ENCODE measurements around the gene ZSWIM8.

- TF ChIP-seq, protein P1, sequence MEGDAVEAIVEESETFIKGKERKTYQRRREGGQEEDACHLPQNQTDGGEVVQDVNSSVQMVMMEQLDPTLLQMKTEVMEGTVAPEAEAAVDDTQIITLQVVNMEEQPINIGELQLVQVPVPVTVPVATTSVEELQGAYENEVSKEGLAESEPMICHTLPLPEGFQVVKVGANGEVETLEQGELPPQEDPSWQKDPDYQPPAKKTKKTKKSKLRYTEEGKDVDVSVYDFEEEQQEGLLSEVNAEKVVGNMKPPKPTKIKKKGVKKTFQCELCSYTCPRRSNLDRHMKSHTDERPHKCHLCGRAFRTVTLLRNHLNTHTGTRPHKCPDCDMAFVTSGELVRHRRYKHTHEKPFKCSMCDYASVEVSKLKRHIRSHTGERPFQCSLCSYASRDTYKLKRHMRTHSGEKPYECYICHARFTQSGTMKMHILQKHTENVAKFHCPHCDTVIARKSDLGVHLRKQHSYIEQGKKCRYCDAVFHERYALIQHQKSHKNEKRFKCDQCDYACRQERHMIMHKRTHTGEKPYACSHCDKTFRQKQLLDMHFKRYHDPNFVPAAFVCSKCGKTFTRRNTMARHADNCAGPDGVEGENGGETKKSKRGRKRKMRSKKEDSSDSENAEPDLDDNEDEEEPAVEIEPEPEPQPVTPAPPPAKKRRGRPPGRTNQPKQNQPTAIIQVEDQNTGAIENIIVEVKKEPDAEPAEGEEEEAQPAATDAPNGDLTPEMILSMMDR (IDR thresholded peaks at IDR 0.05): no peak
- TF ChIP-seq POLR2A (IDR thresholded peaks at IDR 0.05) (no peak), POLR2AphosphoS5 (IDR thresholded peaks at IDR 0.05) (no peak), EP300 (IDR thresholded peaks at IDR 0.05; ENCODE audit: low read depth) (no peak)
Observed at GRCh38 chr10:73793456-73793855, 8.1 kb downstream of the ZSWIM8 start.
